ENCODE data around the gene FANCL. TPM values are rescaled to one million over a fixed set of nuclear protein-coding genes. Genes with fewer than 3 reads are reported as not detected.
A peak's percentile ranks its signal among the peaks of the same experiment; 100 is the strongest.
"Not testable (repeated sequence)": the region's sequence is repeated elsewhere in the genome, so short reads cannot be mapped to it uniquely, and the experiment has no call there.

The FANCL gene
- 10 to 100 TPM in 9 of 10 donors, 1 to 10 TPM in 1; 8.9 to 16.3 (median 11.9) TPM for total RNA-seq
- polyA plus RNA-seq = 10 to 100 TPM in 1 of 2 donors, 1 to 10 TPM in 1; 7.4 to 19.2 TPM
- long read RNA-seq, donor 1, transcript FANCL-201 (14 exons, 1,683 nt) = major isoform, 6 of 6 reads
- long read RNA-seq, donor 1, partial matches to known transcripts = 0 of 6 reads
- long read RNA-seq, donor 1, other reads (novel, unspliced or antisense) = 0 of 6 reads
- long read RNA-seq, donor 2, transcript FANCL-201 (14 exons, 1,683 nt) = major isoform, 6 of 8 reads
- long read RNA-seq, donor 2, partial matches to known transcripts = 0 of 8 reads
- long read RNA-seq, donor 2, other reads (novel, unspliced or antisense) = 1 of 8 reads
- long read RNA-seq, donor 3, transcript FANCL-201 (14 exons, 1,683 nt) = major isoform, 6 of 9 reads
- long read RNA-seq, donor 3, partial matches to known transcripts = 0 of 9 reads
- long read RNA-seq, donor 3, other reads (novel, unspliced or antisense) = 1 of 9 reads

DNA sequence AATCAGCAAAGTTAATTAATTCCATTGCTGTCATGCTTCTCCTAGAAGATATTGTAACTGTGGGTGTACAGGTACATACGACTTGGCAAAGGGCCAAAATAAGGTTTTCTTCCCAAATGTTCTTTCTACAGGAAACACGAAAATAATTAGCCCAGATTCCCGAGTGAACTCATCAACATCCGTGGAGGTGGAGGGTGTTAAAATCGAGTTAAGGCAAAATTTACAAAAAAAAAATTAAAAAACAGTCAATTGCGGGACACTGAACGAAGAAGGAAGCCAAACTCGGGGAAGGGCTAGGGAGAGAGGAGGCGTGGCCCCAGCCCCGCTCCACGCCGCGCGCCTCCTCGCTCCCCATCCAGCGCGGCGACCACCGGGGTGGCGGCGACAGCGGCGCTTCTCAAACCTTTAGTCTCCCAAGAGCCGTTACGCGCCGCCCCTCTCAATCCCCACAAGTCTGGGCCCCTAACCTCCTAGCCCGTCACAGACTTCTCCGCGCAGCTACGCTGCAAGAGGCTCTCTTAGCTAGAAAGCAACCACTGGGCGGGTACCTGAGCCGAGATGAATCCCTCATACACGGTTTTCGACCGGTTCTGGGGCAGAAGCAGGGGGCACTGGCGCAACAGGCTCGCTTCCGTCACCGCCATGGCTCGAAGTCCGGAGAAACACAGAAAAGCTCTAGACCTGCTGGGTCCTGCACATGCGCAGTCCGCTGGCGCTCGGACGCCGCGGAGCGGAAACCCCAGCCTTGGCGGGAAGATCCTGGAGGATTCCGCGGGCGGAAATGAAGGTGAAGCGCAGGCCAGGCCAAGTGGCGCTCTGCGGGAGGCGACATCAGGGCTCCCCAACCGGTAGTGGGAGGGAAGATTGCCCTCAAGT lies at the start of gene FANCL:
Gene FANCL, minus strand, starts transcription at position 656 of the 876 bp plus-strand sequence. Its CDS starts 12 bp downstream, at position 644.
- Histone ChIP-seq H3K4me3 (peak within 1 kb of the TSS; percentile 51 to 91 (median 83)), H3K4me1 (peaks cover 5 to 25% (median 12%) of the 10 kb centered on the region in 9 donors), H3K27me3 (no peaks in the 10 kb centered on the region), H3K36me3 (no peaks in the 10 kb centered on the region), H3K9me3 (peaks cover 0 to 7% (median 0%) of the 10 kb centered on the region in 11 donors), H3K27ac (peak within 1 kb of the TSS in 9 of 10 donors; percentile 61 to 89 (median 84))
- TF ChIP-seq, protein P1, sequence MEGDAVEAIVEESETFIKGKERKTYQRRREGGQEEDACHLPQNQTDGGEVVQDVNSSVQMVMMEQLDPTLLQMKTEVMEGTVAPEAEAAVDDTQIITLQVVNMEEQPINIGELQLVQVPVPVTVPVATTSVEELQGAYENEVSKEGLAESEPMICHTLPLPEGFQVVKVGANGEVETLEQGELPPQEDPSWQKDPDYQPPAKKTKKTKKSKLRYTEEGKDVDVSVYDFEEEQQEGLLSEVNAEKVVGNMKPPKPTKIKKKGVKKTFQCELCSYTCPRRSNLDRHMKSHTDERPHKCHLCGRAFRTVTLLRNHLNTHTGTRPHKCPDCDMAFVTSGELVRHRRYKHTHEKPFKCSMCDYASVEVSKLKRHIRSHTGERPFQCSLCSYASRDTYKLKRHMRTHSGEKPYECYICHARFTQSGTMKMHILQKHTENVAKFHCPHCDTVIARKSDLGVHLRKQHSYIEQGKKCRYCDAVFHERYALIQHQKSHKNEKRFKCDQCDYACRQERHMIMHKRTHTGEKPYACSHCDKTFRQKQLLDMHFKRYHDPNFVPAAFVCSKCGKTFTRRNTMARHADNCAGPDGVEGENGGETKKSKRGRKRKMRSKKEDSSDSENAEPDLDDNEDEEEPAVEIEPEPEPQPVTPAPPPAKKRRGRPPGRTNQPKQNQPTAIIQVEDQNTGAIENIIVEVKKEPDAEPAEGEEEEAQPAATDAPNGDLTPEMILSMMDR (IDR thresholded peaks at IDR 0.05) = peak in 1 of 9 donors; percentile 13
- WGBS, 2 donors = 0% methylated on average over 59 of the region's 59 CpGs
- DNase-seq = peak; percentile 90 to 92
- intact Hi-C loops (cut with DNase I) = loop anchor here in 2 of 10 donors (5.0 to 10.0 kb wide), 2 partner anchors 194 to 196 kb away; partner anchors contain the start of gene VRK2 (in 2 of the 2)
- peak; percentile 97 to 100 (median 98) for ATAC-seq

- Histone ChIP-seq H3K9me3 (no peaks in the 10 kb centered on the region), H3K4me1 (no peaks in the 10 kb centered on the region), H3K27me3 (peaks cover 0 to 5% (median 0%) of the 10 kb centered on the region in 7 donors), H3K36me3 (no peaks in the 10 kb centered on the region), H3K27ac (no peak overlapping the region), H3K4me3 (no peak overlapping the region)
- WGBS, 2 donors = 72 to 75% methylated on average over 3 of the region's 3 CpGs
- intact Hi-C loops (cut with DNase I) = no loop called here
- DNase-seq (no peak), ATAC-seq (no peak)
- TF ChIP-seq, protein P1 (IDR thresholded peaks at IDR 0.05) = no peak
Measured at GRCh38 chr2:58289029-58289428, 47.9 kb upstream of the FANCL start.

DNA sequence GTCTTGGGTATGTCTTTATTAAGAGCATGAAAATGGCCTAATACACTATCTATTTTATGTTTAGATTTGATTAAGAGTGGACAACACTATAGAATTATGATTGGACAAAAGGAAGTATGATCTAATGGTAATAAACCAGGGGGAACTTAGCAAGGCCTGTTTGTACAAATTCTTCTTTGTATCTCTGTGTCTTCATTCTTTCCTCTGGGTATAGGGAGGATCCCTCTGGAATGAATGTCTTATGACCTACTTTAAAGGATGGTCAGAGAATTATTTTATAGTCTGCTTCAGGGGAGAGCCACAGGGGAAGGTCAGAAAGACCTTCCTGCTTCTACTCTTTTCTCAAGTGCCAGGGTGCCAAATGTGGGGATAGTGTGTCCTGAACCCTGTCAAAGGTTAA lies 42.8 kb upstream of the FANCL start:
- intact Hi-C loops (cut with DNase I) = no loop called here
- Histone ChIP-seq H3K9me3 (no peaks in the 10 kb centered on the region), H3K36me3 (no peaks in the 10 kb centered on the region), H3K27me3 (no peaks in the 10 kb centered on the region), H3K27ac (no peak overlapping the region), H3K4me1 (no peaks in the 10 kb centered on the region), H3K4me3 (no peak overlapping the region)
- no peak for DNase-seq
- TF ChIP-seq, protein P1 (IDR thresholded peaks at IDR 0.05) = no peak
- ATAC-seq = no peak

GRCh38 chr2:58275144-58275543 lies 34.0 kb upstream of the FANCL start:
- H3K9me3 ChIP-seq; H3K27me3 ChIP-seq; intact Hi-C loops (cut with DNase I); H3K4me1 ChIP-seq; ATAC-seq; H3K4me3 ChIP-seq; H3K36me3 ChIP-seq; DNase-seq; H3K27ac ChIP-seq: not testable (repeated sequence)
- WGBS, 2 donors = 76 to 87% methylated on average over 3 of the region's 3 CpGs
